Loucy (cell line): ENCODE data around the gene MED26.

Experiments
- H2AFZ ChIP-seq: fragments of 200-600 bp; sonication (generic); 2 replicates; pipeline ENCODE4 v1.6.0; 2016; ENCODE audit warnings: antibody characterized with exemption, mild to moderate bottlenecking, low read length, moderate library complexity
- H3F3A ChIP-seq: fragments of 200-600 bp; 2 replicates; pipeline ENCODE4 v1.6.0; 2016; ENCODE audit warnings: antibody characterized with exemption, low read depth, mild to moderate bottlenecking
- H3K27me3 ChIP-seq: fragments of 200-600 bp; sonication (generic); 2 replicates; pipeline ENCODE4 v1.6.1; 2014; ENCODE audit warnings: low read length, mild to moderate bottlenecking; ENCODE audit not compliant: insufficient read depth, poor library complexity, severe bottlenecking
- H3K36me3 ChIP-seq: fragments of 200-600 bp; sonication (generic); 2 replicates; pipeline ENCODE4 v1.6.1; 2016; ENCODE audit warnings: low read length; ENCODE audit not compliant: insufficient read depth
- H3K4me1 ChIP-seq: fragments of 200-600 bp; sonication (generic); 2 replicates; pipeline ENCODE4 v1.5.1; 2014; ENCODE audit warnings: low read length, mild to moderate bottlenecking; ENCODE audit not compliant: insufficient read depth, poor library complexity, severe bottlenecking
- H3K4me2 ChIP-seq: fragments of 200-600 bp; sonication (generic); 2 replicates; pipeline ENCODE4 v1.6.0; 2014; ENCODE audit warnings: antibody characterized with exemption, low read length, low read depth, mild to moderate bottlenecking; ENCODE audit not compliant: poor library complexity, severe bottlenecking
- H3K4me3 ChIP-seq: fragments of 200-600 bp; sonication (generic); 2 replicates; pipeline ENCODE4 v1.5.1; 2014; ENCODE audit warnings: low read length, mild to moderate bottlenecking, mixed read lengths; ENCODE audit not compliant: poor library complexity, severe bottlenecking
- H3K79me2 ChIP-seq: fragments of 200-600 bp; sonication (generic); 2 replicates; pipeline ENCODE4 v1.6.1; 2014; ENCODE audit warnings: low read length; ENCODE audit not compliant: insufficient read depth
- H3K9ac ChIP-seq: fragments of 200-600 bp; sonication (generic); 2 replicates; pipeline ENCODE4 v1.6.0; 2014; ENCODE audit warnings: mild to moderate bottlenecking, low read depth, low read length, moderate library complexity; ENCODE audit not compliant: poor library complexity, severe bottlenecking
- H3K9me2 ChIP-seq: fragments of 200-600 bp; sonication (generic); replicated peaks from 2 replicates; pipeline ENCODE4 v1.6.1; 2016; ENCODE audit warnings: low read depth, low read length, mixed read lengths
- H3K9me3 ChIP-seq: fragments of 200-600 bp; sonication (generic); 2 replicates; pipeline ENCODE4 v1.6.1; 2014; ENCODE audit warnings: mild to moderate bottlenecking, antibody characterized with exemption, low read length, low read depth; ENCODE audit not compliant: insufficient read depth
- H4K20me1 ChIP-seq: fragments of 200-600 bp; sonication (generic); 2 replicates; pipeline ENCODE4 v1.6.0; 2014; ENCODE audit warnings: antibody characterized with exemption, low read length, mild to moderate bottlenecking; ENCODE audit not compliant: insufficient read depth, poor library complexity, severe bottlenecking
- CTCF ChIP-seq: fragments of 200-600 bp; sonication (generic); conservative IDR thresholded peaks from 2 replicates; pipeline ENCODE4 v1.5.1; 2014; ENCODE audit warnings: mild to moderate bottlenecking, antibody characterized with exemption, low read length
- EZH2phosphoT487 ChIP-seq: fragments of 200-600 bp; IDR thresholded peaks from 2 replicates; pipeline ENCODE4 v1.6.1; 2018; ENCODE audit warnings: antibody characterized with exemption, mild to moderate bottlenecking, moderate library complexity, borderline replicate concordance

Gene MED26

GRCh38 chr19:16566702-16567101 lies 61.3 kb downstream of the MED26 start:
- no peak overlapping the region for H2AFZ ChIP-seq

GRCh38 chr19:16566161-16566560 lies 61.8 kb downstream of the MED26 start:
- H3F3A ChIP-seq = peaks cover 16% of the 10 kb centered on the region
- peaks cover 40% of the 10 kb centered on the region for H3K4me1 ChIP-seq
- peak overlapping the region; percentile 72 for H3K9ac ChIP-seq
- H3K4me3 ChIP-seq = peak overlapping the region; percentile 66
- no peak for TF ChIP-seq CTCF
- no peak for TF ChIP-seq EZH2phosphoT487
- H3K27me3 ChIP-seq = no peaks in the 10 kb centered on the region
- peaks cover 47% of the 10 kb centered on the region for H3K79me2 ChIP-seq
- H3K9me3 ChIP-seq = no peaks in the 10 kb centered on the region
- peaks cover 28% of the 10 kb centered on the region; the same call in 1 of the 2 replicates for H3K36me3 ChIP-seq
- H2AFZ ChIP-seq = no peak overlapping the region
- no peaks in the 10 kb centered on the region for H4K20me1 ChIP-seq
- H3K9me2 ChIP-seq = no peaks in the 10 kb centered on the region
- H3K4me2 ChIP-seq = peak overlapping the region; percentile 87

More at GRCh38 chr19:16566702-16567101, 61.3 kb downstream of the MED26 start:
- Histone ChIP-seq H4K20me1 (peaks cover 4% of the 10 kb centered on the region), H3K9me2 (no peaks in the 10 kb centered on the region), H3K9ac (peak overlapping the region; percentile 72), H3K9me3 (no peaks in the 10 kb centered on the region), H3F3A (peaks cover 16% of the 10 kb centered on the region), H3K79me2 (peaks cover 53% of the 10 kb centered on the region), H3K36me3 (peaks cover 28% of the 10 kb centered on the region; the same call in 1 of the 2 replicates), H3K4me2 (peak overlapping the region; percentile 87), H3K27me3 (no peaks in the 10 kb centered on the region), H3K4me1 (peaks cover 42% of the 10 kb centered on the region), H3K4me3 (peak overlapping the region; percentile 57)
- no peak for TF ChIP-seq EZH2phosphoT487
- no peak for TF ChIP-seq CTCF

- peaks cover 34% of the 10 kb centered on the region for H3K79me2 ChIP-seq
- H2AFZ ChIP-seq = no peak overlapping the region
- no peak overlapping the region for H3K9ac ChIP-seq
- H3K36me3 ChIP-seq = peaks cover 33% of the 10 kb centered on the region; the same call in 1 of the 2 replicates
- no peaks in the 10 kb centered on the region for H3K27me3 ChIP-seq
- H3K4me3 ChIP-seq = no peak overlapping the region
- peaks cover 16% of the 10 kb centered on the region for H3F3A ChIP-seq
- H3K4me2 ChIP-seq = peak overlapping the region; percentile 10
- no peaks in the 10 kb centered on the region for H3K9me2 ChIP-seq
- peaks cover 28% of the 10 kb centered on the region for H3K4me1 ChIP-seq
- no peak for TF ChIP-seq CTCF
- no peak for TF ChIP-seq EZH2phosphoT487
- H4K20me1 ChIP-seq = no peaks in the 10 kb centered on the region
- no peaks in the 10 kb centered on the region for H3K9me3 ChIP-seq
Measured at GRCh38 chr19:16564842-16565241, 63.2 kb downstream of the MED26 start.
